SJCRH30 (cell line): Measurements from ENCODE around the gene TMEM89. TPM values are rescaled to one million over a fixed set of nuclear protein-coding genes. Genes with fewer than 3 reads are reported as not detected.

ENCODE experiments used
- total RNA-seq: library from RNA; depleted of rRNA; stranded (reverse); fragments of >200 nt; shearing (Covaris generic); gene quantifications from 2 replicates; pipeline ENCODE4 v1.2.3, GENCODE V29; 2014; rRNA removed

Gene TMEM89
- total RNA-seq, 1 experiment from 2014 or later: not detected

Other genes starting within 250 kb of the TMEM89 start
- 0.30 and 0.35 TPM in 2 replicates for gene FBXW12, start 249.6 kb downstream of the TMEM89 start, total RNA-seq
- gene PLXNB1, start 191.7 kb downstream of the TMEM89 start, total RNA-seq: 23.4 and 45.0 TPM in 2 replicates
- 11.3 and 12.0 TPM in 2 replicates for gene CCDC51, start 181.7 kb downstream of the TMEM89 start, total RNA-seq
- 491 and 498 TPM in 2 replicates for gene TMA7, start 181.5 kb downstream of the TMEM89 start, total RNA-seq
- gene ATRIP, start 175.0 kb downstream of the TMEM89 start, total RNA-seq: 12.4 and 12.8 TPM in 2 replicates
- gene SHISA5, start 117.6 kb downstream of the TMEM89 start, total RNA-seq: 74.9 and 78.1 TPM in 2 replicates
- 8.0 and 8.3 TPM in 2 replicates for gene PFKFB4, start 65.0 kb downstream of the TMEM89 start, total RNA-seq
- gene UCN2, start 58.0 kb downstream of the TMEM89 start, total RNA-seq: 0.14 TPM in 1 of 2 replicates, not detected in the other
- gene COL7A1, start 26.4 kb downstream of the TMEM89 start, total RNA-seq: 1.5 and 2.0 TPM in 2 replicates
- gene UQCRC1, start 12.1 kb downstream of the TMEM89 start, total RNA-seq: 137 and 162 TPM in 2 replicates
- gene SLC26A6, start 13.7 kb upstream of the TMEM89 start, total RNA-seq: 14.8 and 18.9 TPM in 2 replicates
- 1.1 and 1.7 TPM in 2 replicates for gene CELSR3, start 41.1 kb upstream of the TMEM89 start, total RNA-seq
- gene NCKIPSD, start 64.1 kb upstream of the TMEM89 start, total RNA-seq: 11.8 and 13.7 TPM in 2 replicates
- 61.2 and 67.3 TPM in 2 replicates for gene IP6K2, start 95.5 kb upstream of the TMEM89 start, total RNA-seq
- gene PRKAR2A, start 226.1 kb upstream of the TMEM89 start, total RNA-seq: 45.0 and 46.5 TPM in 2 replicates